PC-9 (cell line): Measurements from ENCODE around the gene C10orf53. TPM values are rescaled to one million over a fixed set of nuclear protein-coding genes. Genes with fewer than 3 reads are reported as not detected.
A peak's percentile ranks its signal among the peaks of the same experiment; 100 is the strongest.

Source experiments
- BruUV-seq: library from RNA; stranded (reverse); fragments of 400-500 nt; replicated peaks from 2 replicates; lab custom pipeline; 2021; lab: Mats Ljungman, UMichigan
- CTCF ChIA-PET: fragments of 300-600 bp; sonication (Branson Sonifier 250); formaldehyde crosslinking; loops from one replicate; lab custom pipeline; 2022; ENCODE audit warnings: antibody characterized with exemption; lab: Charles Lee
- POLR2A ChIA-PET: fragments of 300-600 bp; sonication (Branson Sonifier 250); formaldehyde crosslinking; loops from one replicate; lab custom pipeline; 2022; ENCODE audit warnings: antibody characterized with exemption; ENCODE audit not compliant: unreplicated experiment; lab: Charles Lee
- DNase-seq, 2 experiments: peaks; one replicate each; pipeline versions ENCODE4 v3.0.0 to v3.0.0-alpha.2; 2015 to 2022; ENCODE audit warnings: mixed read lengths in 1 of 2
- H2AFZ ChIP-seq: fragments of 200-600 bp; sonication (generic); 2 replicates; pipeline ENCODE4 v1.8.1; 2017; ENCODE audit warnings: antibody characterized with exemption
- H3F3A ChIP-seq: fragments of 200-600 bp; sonication (generic); 2 replicates; pipeline ENCODE4 v1.8.1; 2017; ENCODE audit warnings: antibody characterized with exemption, mild to moderate bottlenecking, low read depth; ENCODE audit not compliant: insufficient read depth
- H3K27ac ChIP-seq: fragments of 200-600 bp; sonication (generic); 2 replicates; pipeline ENCODE4 v1.6.1; 2016; ENCODE audit warnings: mixed run types
- H3K27me3 ChIP-seq: fragments of 200-600 bp; sonication (generic); 2 replicates; pipeline ENCODE4 v1.6.1; 2016; ENCODE audit warnings: low read depth, mixed run types; ENCODE audit not compliant: insufficient read depth
- H3K36me3 ChIP-seq: fragments of 200-600 bp; sonication (generic); 2 replicates; pipeline ENCODE4 v1.6.1; 2016; ENCODE audit warnings: low read depth, mixed run types
- H3K4me1 ChIP-seq: fragments of 200-600 bp; sonication (generic); replicated peaks from 2 replicates; pipeline ENCODE4 v1.6.1; 2016; ENCODE audit warnings: mixed run types; ENCODE audit not compliant: insufficient read depth
- H3K4me2 ChIP-seq: fragments of 200-600 bp; sonication (generic); 2 replicates; pipeline ENCODE4 v1.6.1; 2017; ENCODE audit warnings: mixed run types
- H3K4me3 ChIP-seq: fragments of 200-600 bp; sonication (generic); 2 replicates; pipeline ENCODE4 v1.6.1; 2016; ENCODE audit warnings: mixed run types
- H3K79me2 ChIP-seq: fragments of 200-600 bp; sonication (generic); 2 replicates; pipeline ENCODE4 v1.6.1; 2017; ENCODE audit warnings: low read depth, mixed run types
- H3K9me2 ChIP-seq: fragments of 200-600 bp; sonication (generic); 2 replicates; pipeline ENCODE4 v1.8.1; 2017; ENCODE audit warnings: mild to moderate bottlenecking; ENCODE audit not compliant: insufficient read depth
- H3K9me3 ChIP-seq: fragments of 200-600 bp; sonication (generic); 2 replicates; pipeline ENCODE4 v1.8.1; 2016; ENCODE audit warnings: low read depth; ENCODE audit not compliant: insufficient read depth
- H4K20me1 ChIP-seq: fragments of 200-600 bp; sonication (generic); 2 replicates; pipeline ENCODE4 v1.8.1; 2017; ENCODE audit not compliant: insufficient read depth
- EZH2 ChIP-seq: fragments of 200-600 bp; sonication (generic); IDR thresholded peaks from 2 replicates; pipeline ENCODE4 v1.8.0; 2017; ENCODE audit warnings: antibody characterized with exemption, low read depth
- intact Hi-C: fragments of 100-400 bp; cut with micrococcal nuclease; formaldehyde crosslinking; loops from one replicate; pipeline ENCODE4 v1.10.0; 2022; ENCODE audit not compliant: unreplicated experiment
- total RNA-seq: library from RNA; stranded (reverse); gene quantifications from 2 replicates; pipeline ENCODE4 v1.2.3, GENCODE V29; 2021
- TF ChIP-seq, protein P1 (sequence below): fragments of 200-600 bp; sonication (generic); conservative IDR thresholded peaks from 2 replicates; pipeline ENCODE4 v1.6.1; 2017; ENCODE audit warnings: mixed run types, antibody characterized with exemption, mild to moderate bottlenecking, moderate library complexity

Gene C10orf53
- total RNA-seq, 1 experiment from 2014 or later = not detected

DNA sequence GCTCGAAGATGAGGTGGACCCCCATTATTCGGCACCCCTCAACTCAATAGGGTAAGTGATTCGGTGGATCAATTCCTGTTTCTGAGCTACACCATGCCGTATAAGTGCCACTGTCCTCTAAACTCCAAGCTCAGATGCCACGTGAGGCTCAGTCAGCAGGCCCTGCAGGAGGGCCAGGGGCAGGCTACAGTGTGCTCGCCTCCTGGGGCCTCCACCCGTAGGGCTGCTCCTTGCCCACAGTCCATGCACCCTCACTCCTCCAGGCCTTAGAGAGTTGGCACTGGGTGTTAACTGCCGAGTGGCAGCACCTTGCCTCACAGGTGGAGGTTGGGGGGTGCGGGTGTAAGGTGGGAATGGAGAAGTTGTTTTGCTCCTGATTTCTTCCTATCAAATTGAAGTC is 12.1 kb downstream of the C10orf53 start:
- intact Hi-C loops = no loop called here
- Histone ChIP-seq H3K27ac (no peak overlapping the region), H3K4me2 (no peak overlapping the region), H3K27me3 (peaks cover 24% of the 10 kb centered on the region), H4K20me1 (no peaks in the 10 kb centered on the region), H3K36me3 (no peaks in the 10 kb centered on the region), H3K4me1 (no peaks in the 10 kb centered on the region), H2AFZ (no peak overlapping the region), H3K9me2 (no peaks in the 10 kb centered on the region), H3K4me3 (no peak overlapping the region), H3K79me2 (no peaks in the 10 kb centered on the region), H3F3A (no peaks in the 10 kb centered on the region), H3K9me3 (peaks cover 9% of the 10 kb centered on the region; the same call in 1 of the 2 replicates)
- no TSS peak for BruUV-seq
- CTCF ChIA-PET = no interaction called here
- TF ChIP-seq EZH2 = no peak
- TF ChIP-seq, protein P1, sequence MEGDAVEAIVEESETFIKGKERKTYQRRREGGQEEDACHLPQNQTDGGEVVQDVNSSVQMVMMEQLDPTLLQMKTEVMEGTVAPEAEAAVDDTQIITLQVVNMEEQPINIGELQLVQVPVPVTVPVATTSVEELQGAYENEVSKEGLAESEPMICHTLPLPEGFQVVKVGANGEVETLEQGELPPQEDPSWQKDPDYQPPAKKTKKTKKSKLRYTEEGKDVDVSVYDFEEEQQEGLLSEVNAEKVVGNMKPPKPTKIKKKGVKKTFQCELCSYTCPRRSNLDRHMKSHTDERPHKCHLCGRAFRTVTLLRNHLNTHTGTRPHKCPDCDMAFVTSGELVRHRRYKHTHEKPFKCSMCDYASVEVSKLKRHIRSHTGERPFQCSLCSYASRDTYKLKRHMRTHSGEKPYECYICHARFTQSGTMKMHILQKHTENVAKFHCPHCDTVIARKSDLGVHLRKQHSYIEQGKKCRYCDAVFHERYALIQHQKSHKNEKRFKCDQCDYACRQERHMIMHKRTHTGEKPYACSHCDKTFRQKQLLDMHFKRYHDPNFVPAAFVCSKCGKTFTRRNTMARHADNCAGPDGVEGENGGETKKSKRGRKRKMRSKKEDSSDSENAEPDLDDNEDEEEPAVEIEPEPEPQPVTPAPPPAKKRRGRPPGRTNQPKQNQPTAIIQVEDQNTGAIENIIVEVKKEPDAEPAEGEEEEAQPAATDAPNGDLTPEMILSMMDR = no peak
- DNase-seq = no peak
- POLR2A ChIA-PET = no interaction called here

DNA sequence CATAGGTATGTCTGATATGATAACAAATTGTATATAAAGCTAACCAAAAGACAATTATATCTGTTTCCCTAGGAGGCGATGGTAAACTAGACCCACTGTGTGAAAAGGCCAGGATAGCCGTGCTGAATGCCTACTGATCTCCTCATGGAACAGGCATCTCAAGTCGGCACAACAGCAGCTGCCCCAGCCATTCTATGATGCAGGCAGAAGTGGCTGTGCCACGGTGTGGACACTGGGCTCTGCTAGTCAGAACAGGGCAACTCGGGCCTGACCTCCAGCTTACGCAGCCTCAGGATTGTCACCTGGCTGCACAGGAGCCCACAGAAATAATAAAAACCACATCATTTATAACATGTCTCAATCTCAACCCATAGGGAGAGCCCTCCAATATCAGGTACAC is 15.0 kb downstream of the C10orf53 start:
- Histone ChIP-seq H3K4me1 (no peaks in the 10 kb centered on the region), H3K27ac (no peak overlapping the region), H3K4me2 (no peak overlapping the region), H3K36me3 (no peaks in the 10 kb centered on the region), H3K9me2 (no peaks in the 10 kb centered on the region), H3K9me3 (no peaks in the 10 kb centered on the region), H3K4me3 (no peak overlapping the region), H4K20me1 (no peaks in the 10 kb centered on the region), H3K79me2 (no peaks in the 10 kb centered on the region), H3K27me3 (peaks cover 24% of the 10 kb centered on the region), H2AFZ (no peak overlapping the region), H3F3A (no peaks in the 10 kb centered on the region)
- CTCF ChIA-PET = no interaction called here
- TF ChIP-seq EZH2 = no peak
- TF ChIP-seq, protein P1 = no peak
- no peak for DNase-seq
- no TSS peak for BruUV-seq
- intact Hi-C loops = no loop called here
- POLR2A ChIA-PET = no interaction called here

DNA sequence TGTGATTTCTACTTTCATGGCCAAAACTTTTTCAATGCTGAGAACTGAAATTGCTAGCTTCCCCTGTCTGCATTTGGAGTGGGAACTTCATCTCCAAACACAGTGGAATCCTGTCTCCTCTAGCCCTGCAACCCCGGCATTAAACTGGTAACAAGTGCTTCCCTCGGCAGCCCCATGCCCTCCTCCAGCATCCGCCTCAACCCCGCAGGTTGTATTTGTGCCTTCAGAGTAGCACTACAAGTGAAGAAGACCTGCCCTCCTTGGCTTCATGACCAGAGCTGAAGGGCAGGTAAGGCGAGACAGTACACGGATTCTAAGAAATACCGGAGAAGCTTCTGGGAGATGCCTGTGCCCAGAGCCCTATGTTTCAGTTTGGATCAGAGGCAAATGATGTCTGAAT is 16.9 kb downstream of the C10orf53 start:
- POLR2A ChIA-PET = no interaction called here
- H3K36me3 ChIP-seq = no peaks in the 10 kb centered on the region
- no peaks in the 10 kb centered on the region for H3K79me2 ChIP-seq
- H3K4me2 ChIP-seq = no peak overlapping the region
- BruUV-seq = no TSS peak
- H3K4me1 ChIP-seq = no peaks in the 10 kb centered on the region
- H3K27ac ChIP-seq = no peak overlapping the region
- intact Hi-C loops = no loop called here
- CTCF ChIA-PET = no interaction called here
- no peaks in the 10 kb centered on the region for H3F3A ChIP-seq
- no peak for TF ChIP-seq EZH2
- TF ChIP-seq, protein P1 = no peak
- DNase-seq = peak in 1 of 2 experiments; percentile 23
- H3K9me2 ChIP-seq = no peaks in the 10 kb centered on the region
- H4K20me1 ChIP-seq = no peaks in the 10 kb centered on the region
- H3K4me3 ChIP-seq = no peak overlapping the region
- H3K9me3 ChIP-seq = no peaks in the 10 kb centered on the region
- peaks cover 25% of the 10 kb centered on the region for H3K27me3 ChIP-seq
- no peak overlapping the region for H2AFZ ChIP-seq
